Gastrocnemius medialis (tissue), 4 donors: Measurements from ENCODE around the gene ZNF837. TPM values are rescaled to one million over a fixed set of nuclear protein-coding genes. Genes with fewer than 3 reads are reported as not detected.

Source experiments
- ATAC-seq, 2 donors: fragments of 150-250 bp; one replicate each; pipeline ENCODE4 v1.9.1; 2016
- DNase-seq, 2 donors: peaks; one replicate each; pipeline ENCODE4 v3.0.0-alpha.2; 2019
- H3K27ac ChIP-seq, 4 donors: fragments of 200-600 bp; sonication (generic); 1 replicate in 1 of 4; 2 replicates in 3 of 4; pipeline ENCODE4 v1.5.1; 2016 to 2018; ENCODE audit warnings: mild to moderate bottlenecking in 2 of 4, moderate library complexity in 1 of 4
- H3K27me3 ChIP-seq, 3 donors: fragments of 200-600 bp; sonication (generic) in 2 of 3; 1 replicate in 1 of 3; 2 replicates in 2 of 3; pipeline versions ENCODE4 v1.5.1 to v1.6.0; 2016 to 2019; ENCODE audit warnings: mild to moderate bottlenecking in 1 of 3, moderate library complexity in 1 of 3
- H3K36me3 ChIP-seq, 2 donors: fragments of 200-600 bp; sonication (generic) in 1 of 2; one replicate each; pipeline ENCODE4 v1.5.1; 2017 to 2018
- H3K4me1 ChIP-seq, 2 donors: fragments of 200-600 bp; sonication (generic) in 1 of 2; one replicate each; pipeline ENCODE4 v1.5.1; 2016 to 2017; ENCODE audit warnings: mild to moderate bottlenecking in 2 of 2
- H3K4me3 ChIP-seq, 4 donors: fragments of 200-600 bp; sonication (generic) in 3 of 4; 1 replicate in 1 of 4; 2 replicates in 3 of 4; pipeline ENCODE4 v1.5.1; 2016 to 2019; ENCODE audit warnings: mild to moderate bottlenecking in 2 of 4
- H3K9me3 ChIP-seq, 3 donors: fragments of 200-600 bp; sonication (generic) in 2 of 3; 1 replicate in 1 of 3; 2 replicates in 2 of 3; pipeline ENCODE4 v1.5.1; 2016 to 2019
- CTCF ChIP-seq, 5 experiments: fragments of 450-650 bp in 3 of 5; fragments of 200-600 bp in 2 of 5; sonication (generic) in 2 of 5; IDR thresholded peaks in 4 of 5; conservative IDR thresholded peaks in 1 of 5; 1 replicate in 4 of 5; 2 replicates in 1 of 5; pipeline ENCODE4 v1.5.1; 2016 to 2019; ENCODE audit warnings: antibody characterized with exemption in 5 of 5, mild to moderate bottlenecking in 3 of 5, moderate library complexity in 3 of 5
- POLR2A ChIP-seq, 2 donors: fragments of 450-650 bp; IDR thresholded peaks; one replicate each; pipeline ENCODE4 v1.6.1; 2017; ENCODE audit warnings: antibody characterized with exemption in 2 of 2, mild to moderate bottlenecking in 2 of 2, moderate library complexity in 2 of 2
- in situ Hi-C, 4 donors: fragments of 200-750 bp; cut with MboI; loops; one replicate each; pipeline versions ENCODE4 v1.15.0 to v1.8.0; 2017; ENCODE audit warnings: low sequenced_read_pairs in 4 of 4
- intact Hi-C: fragments of 100-400 bp; cut with DNase I; formaldehyde crosslinking; loops from one replicate; pipeline ENCODE4 v1.15.1; 2023; ENCODE audit warnings: low total_unique reads
- total RNA-seq, 4 donors: library from RNA; depleted of rRNA; stranded (reverse); fragments of >200 nt; gene quantifications; one replicate each; pipeline versions ENCODE4 v1.1.0 to v1.2.3, GENCODE V29; 2016

Gene ZNF837
- total RNA-seq, 4 donors from 2014 or later, result 0.11 to 0.36 TPM; not detected in 2

GRCh38 chr19:58338336-58338735 lies 42.5 kb downstream of the ZNF837 start:
- H3K4me1 ChIP-seq, result no peaks in the 10 kb centered on the region
- no peaks in the 10 kb centered on the region for H3K27me3 ChIP-seq
- TF ChIP-seq CTCF (IDR thresholded peaks at IDR 0.05 in 4 of 5, conservative IDR thresholded peaks at IDR 0.05 in 1 of 5) (no peak), POLR2A (IDR thresholded peaks at IDR 0.05) (no peak)
- in situ Hi-C loops, result no loop called here
- H3K4me3 ChIP-seq, result no peak overlapping the region
- H3K27ac ChIP-seq, result no peak overlapping the region
- ATAC-seq (no peak), DNase-seq (no peak)
- H3K9me3 ChIP-seq, result no peaks in the 10 kb centered on the region
- intact Hi-C loops, result no loop called here
- peaks cover 0 to 53% of the 10 kb centered on the region in 2 donors for H3K36me3 ChIP-seq

GRCh38 chr19:58336820-58337219 lies 44.0 kb downstream of the ZNF837 start:
- ATAC-seq (no peak), DNase-seq (no peak)
- Histone ChIP-seq H3K9me3 (no peaks in the 10 kb centered on the region), H3K4me3 (no peak overlapping the region), H3K27ac (no peak overlapping the region), H3K4me1 (no peaks in the 10 kb centered on the region), H3K36me3 (peaks cover 0 to 53% of the 10 kb centered on the region in 2 donors), H3K27me3 (no peaks in the 10 kb centered on the region)
- in situ Hi-C loops, result no loop called here
- TF ChIP-seq CTCF (IDR thresholded peaks at IDR 0.05 in 4 of 5, conservative IDR thresholded peaks at IDR 0.05 in 1 of 5) (no peak), POLR2A (IDR thresholded peaks at IDR 0.05) (no peak)
- intact Hi-C loops, result no loop called here

- in situ Hi-C loops (no loop called here), intact Hi-C loops (no loop called here)
- no peak for ATAC-seq
- Histone ChIP-seq H3K27ac (no peak overlapping the region), H3K4me3 (no peak overlapping the region), H3K4me1 (no peaks in the 10 kb centered on the region), H3K27me3 (no peaks in the 10 kb centered on the region), H3K36me3 (peaks cover 0 to 53% of the 10 kb centered on the region in 2 donors), H3K9me3 (no peaks in the 10 kb centered on the region)
- no peak for DNase-seq
- TF ChIP-seq POLR2A (IDR thresholded peaks at IDR 0.05) (no peak), CTCF (IDR thresholded peaks at IDR 0.05 in 4 of 5, conservative IDR thresholded peaks at IDR 0.05 in 1 of 5) (no peak)
Observed at GRCh38 chr19:58336216-58336615, 44.6 kb downstream of the ZNF837 start.

GRCh38 chr19:58335630-58336029 lies 45.2 kb downstream of the ZNF837 start:
- intact Hi-C loops (no loop called here), in situ Hi-C loops (no loop called here)
- TF ChIP-seq CTCF (IDR thresholded peaks at IDR 0.05 in 4 of 5, conservative IDR thresholded peaks at IDR 0.05 in 1 of 5), result no peak
- TF ChIP-seq POLR2A (IDR thresholded peaks at IDR 0.05), result no peak
- H3K36me3 ChIP-seq, result peaks cover 0 to 53% of the 10 kb centered on the region in 2 donors
- ATAC-seq (no peak), DNase-seq (no peak)
- no peaks in the 10 kb centered on the region for H3K4me1 ChIP-seq
- no peaks in the 10 kb centered on the region for H3K9me3 ChIP-seq
- H3K4me3 ChIP-seq, result no peak overlapping the region
- H3K27me3 ChIP-seq, result no peaks in the 10 kb centered on the region
- no peak overlapping the region for H3K27ac ChIP-seq

GRCh38 chr19:58334691-58335249 lies 46.1 kb downstream of the ZNF837 start:
- H3K36me3 ChIP-seq, result peaks cover 0 to 49% of the 10 kb centered on the region in 2 donors
- in situ Hi-C loops, result no loop called here
- no peak for DNase-seq
- ATAC-seq, result no peak
- H3K9me3 ChIP-seq, result no peaks in the 10 kb centered on the region
- no peaks in the 10 kb centered on the region for H3K27me3 ChIP-seq
- TF ChIP-seq POLR2A (IDR thresholded peaks at IDR 0.05) (no peak), CTCF (IDR thresholded peaks at IDR 0.05 in 4 of 5, conservative IDR thresholded peaks at IDR 0.05 in 1 of 5) (no peak)
- H3K4me3 ChIP-seq, result no peak overlapping the region
- H3K27ac ChIP-seq, result no peak overlapping the region
- H3K4me1 ChIP-seq, result no peaks in the 10 kb centered on the region
- intact Hi-C loops, result no loop called here
